ENCODE data around the gene CRLF1. TPM values are rescaled to one million over a fixed set of nuclear protein-coding genes. Genes with fewer than 3 reads are reported as not detected.
"Not testable (repeated sequence)": the region's sequence is repeated elsewhere in the genome, so short reads cannot be mapped to it uniquely, and the experiment has no call there.

CRLF1 gene
- total RNA-seq, 2 experiments from 2014 or later: not detected

GRCh38 chr19:18601875-18602274 is 4.7 kb downstream of the CRLF1 start:
- CTCF ChIA-PET: interaction anchor here (2.7 kb wide), 1 partner anchor 13 kb away, joined by 9 read pairs; the partner anchor contains the start of gene REX1BD
- POLR2A ChIA-PET: no interaction called here
- H3K36me3 Mint-ChIP-seq (ENCODE audit: low read depth): no peaks in the 10 kb centered on the region

DNA sequence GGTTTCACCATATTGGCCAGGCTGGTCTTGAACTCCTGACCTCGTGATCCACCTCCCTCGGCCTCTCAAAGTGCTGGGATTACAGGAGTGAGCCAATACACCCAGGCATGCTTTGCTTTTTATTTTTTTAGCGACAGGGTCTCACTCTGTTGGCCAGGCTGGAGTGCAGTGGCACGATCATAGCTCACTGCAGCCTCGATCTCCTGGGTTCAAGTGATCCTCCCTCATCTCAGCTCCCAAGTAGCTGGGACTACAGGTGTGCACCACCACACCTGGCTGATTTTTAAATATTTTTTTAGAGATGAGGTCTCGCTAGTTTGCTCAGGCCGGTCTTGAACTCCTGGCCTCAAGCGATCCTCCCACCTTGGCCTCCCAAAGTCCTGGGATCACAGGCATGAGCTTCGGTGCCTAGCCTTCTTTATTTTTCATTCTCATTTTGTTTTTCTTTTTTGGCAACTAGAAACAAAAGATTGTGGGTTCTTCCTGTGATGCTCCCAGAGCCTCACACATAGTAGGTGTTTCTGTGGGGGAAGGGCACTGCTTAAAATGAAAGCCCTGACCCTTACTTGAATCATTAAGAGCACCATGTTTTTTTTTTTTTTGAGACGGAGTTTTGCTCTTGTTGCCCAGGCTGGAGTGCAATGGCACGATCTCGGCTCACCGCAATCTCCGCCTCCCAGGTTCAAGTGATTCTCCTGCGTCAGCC is 5.8 kb downstream of the CRLF1 start:
- H3K4me1 Mint-ChIP-seq; DNase-seq; H3K4me3 Mint-ChIP-seq; POLR2A ChIA-PET; H3K36me3 Mint-ChIP-seq (ENCODE audit: low read depth); H3K27ac Mint-ChIP-seq; H3K9me3 Mint-ChIP-seq: not testable (repeated sequence)
- CTCF ChIA-PET: interaction anchor here (2.7 kb wide), 1 partner anchor 12 kb away, joined by 9 read pairs; the partner anchor contains the start of gene REX1BD
- peaks cover 36% of the 10 kb centered on the region for H3K27me3 Mint-ChIP-seq

More at GRCh38 chr19:18601875-18602274, 4.7 kb downstream of the CRLF1 start:
- no peak overlapping the region for H3K27ac Mint-ChIP-seq
- H3K4me1 Mint-ChIP-seq: peaks cover 3% of the 10 kb centered on the region
- H3K4me3 Mint-ChIP-seq: no peak overlapping the region
- H3K27me3 Mint-ChIP-seq: peaks cover 33% of the 10 kb centered on the region
- no peaks in the 10 kb centered on the region for H3K9me3 Mint-ChIP-seq
- DNase-seq: no peak

- Mint-ChIP-seq H3K27me3 (peaks cover 28% of the 10 kb centered on the region), H3K4me3 (no peak overlapping the region), H3K36me3 (ENCODE audit: low read depth) (no peaks in the 10 kb centered on the region), H3K9me3 (no peaks in the 10 kb centered on the region), H3K27ac (no peak overlapping the region), H3K4me1 (peaks cover 9% of the 10 kb centered on the region)
- POLR2A ChIA-PET: no interaction called here
- CTCF ChIA-PET: no interaction called here
- DNase-seq: no peak
These were observed 7.1 kb downstream of the CRLF1 start for GRCh38 chr19:18599485-18599884.

GRCh38 chr19:18597809-18598660 is 8.6 kb downstream of the CRLF1 start:
- H3K27me3 Mint-ChIP-seq: peaks cover 19% of the 10 kb centered on the region
- H3K4me1 Mint-ChIP-seq: peaks cover 12% of the 10 kb centered on the region
- no peak for DNase-seq
- POLR2A ChIA-PET: no interaction called here
- no peaks in the 10 kb centered on the region for H3K36me3 Mint-ChIP-seq (ENCODE audit: low read depth)
- CTCF ChIA-PET: no interaction called here
- H3K9me3 Mint-ChIP-seq: no peaks in the 10 kb centered on the region
- no peak overlapping the region for H3K27ac Mint-ChIP-seq
- H3K4me3 Mint-ChIP-seq: no peak overlapping the region

DNA sequence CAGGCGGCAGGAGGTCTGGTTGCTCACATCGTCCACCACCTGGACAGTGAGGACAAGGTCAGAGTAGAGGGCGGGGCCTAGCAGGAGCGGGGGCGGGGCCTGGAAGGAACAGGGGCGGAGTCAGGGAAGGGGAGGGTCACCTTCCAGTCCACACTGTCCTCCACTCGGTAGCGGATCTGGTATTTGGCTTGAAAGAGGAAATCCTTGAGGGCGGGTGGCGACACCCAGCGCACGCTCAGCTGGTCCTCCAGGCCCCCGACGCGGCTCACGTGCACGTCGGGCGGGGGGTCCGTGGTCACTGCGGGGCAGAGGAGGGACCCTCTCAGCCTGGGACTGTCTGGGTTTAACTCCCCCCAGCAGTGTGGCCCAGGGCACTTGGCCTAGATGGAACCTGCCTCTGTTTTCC is 9.8 kb downstream of the CRLF1 start:
- Mint-ChIP-seq H3K4me3 (no peak overlapping the region), H3K4me1 (peaks cover 12% of the 10 kb centered on the region), H3K27me3 (peaks cover 9% of the 10 kb centered on the region), H3K27ac (no peak overlapping the region), H3K9me3 (no peaks in the 10 kb centered on the region), H3K36me3 (ENCODE audit: low read depth) (no peaks in the 10 kb centered on the region)
- ChIA-PET CTCF (no interaction called here), POLR2A (interaction anchor here (1.4 kb wide), 1 partner anchor 11 kb away, joined by 5 read pairs; no protein-coding TSS in a partner anchor)
- DNase-seq: no peak

DNA sequence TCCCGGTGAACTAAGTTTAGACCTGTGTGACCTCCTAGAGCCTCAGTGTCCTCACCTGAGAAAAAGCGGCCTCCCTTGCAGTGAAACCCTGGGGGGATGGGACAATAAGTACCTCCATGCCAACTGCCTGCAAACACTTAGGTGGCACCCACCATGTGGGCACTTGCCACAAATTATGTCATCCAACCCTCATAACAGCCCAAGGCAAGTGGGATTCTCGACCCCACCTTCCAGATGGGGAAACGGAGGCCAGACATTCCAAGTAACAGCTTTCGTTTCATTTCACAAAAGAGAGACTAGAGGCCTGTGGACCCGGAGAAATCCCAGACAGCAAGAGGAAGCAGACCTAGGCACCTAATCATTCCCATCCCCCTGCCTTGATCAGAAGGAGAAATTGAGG is 11.1 kb downstream of the CRLF1 start:
- H3K27ac Mint-ChIP-seq: no peak overlapping the region
- no peak overlapping the region for H3K4me3 Mint-ChIP-seq
- CTCF ChIA-PET: interaction anchor here (0.6 kb wide), 2 partner anchors 57 to 248 kb away, joined by 3 to 6 read pairs; no protein-coding TSS in a partner anchor
- H3K27me3 Mint-ChIP-seq: peaks cover 7% of the 10 kb centered on the region
- peaks cover 7% of the 10 kb centered on the region for H3K36me3 Mint-ChIP-seq (ENCODE audit: low read depth)
- H3K4me1 Mint-ChIP-seq: peaks cover 17% of the 10 kb centered on the region
- POLR2A ChIA-PET: no interaction called here
- no peaks in the 10 kb centered on the region for H3K9me3 Mint-ChIP-seq
- no peak for DNase-seq

DNA sequence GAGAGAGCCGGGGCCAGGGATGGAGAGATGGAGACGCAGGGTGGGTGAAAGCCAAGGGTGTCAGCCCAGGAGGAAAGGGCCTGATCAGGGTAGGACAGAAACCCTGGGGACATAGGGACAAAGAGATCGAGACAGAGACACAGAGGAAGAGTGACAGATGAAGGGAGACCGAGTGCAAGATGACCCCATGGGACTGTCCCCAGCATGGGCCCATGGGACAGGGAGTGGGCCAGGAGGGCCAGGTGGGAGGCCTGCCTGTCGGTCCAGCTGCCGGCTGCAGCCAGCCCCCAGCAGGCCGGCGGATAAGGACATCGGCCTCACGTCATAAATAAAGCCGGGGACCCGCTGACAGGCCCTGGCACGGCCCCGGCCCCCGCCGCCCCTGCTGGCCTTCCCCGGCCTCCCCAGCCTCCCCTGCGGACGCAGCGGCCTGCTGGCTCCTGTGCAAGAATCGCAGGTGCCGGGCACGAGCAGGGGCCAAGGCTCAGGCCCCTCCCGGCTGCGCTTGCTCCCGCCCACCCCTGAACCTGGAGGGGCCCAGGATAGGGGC is 11.7 kb downstream of the CRLF1 start:
- Mint-ChIP-seq H3K36me3 (ENCODE audit: low read depth) (peaks cover 10% of the 10 kb centered on the region), H3K27me3 (peaks cover 7% of the 10 kb centered on the region), H3K4me3 (no peak overlapping the region), H3K27ac (no peak overlapping the region), H3K9me3 (no peaks in the 10 kb centered on the region), H3K4me1 (peaks cover 21% of the 10 kb centered on the region)
- POLR2A ChIA-PET: no interaction called here
- CTCF ChIA-PET: interaction anchor here (0.6 to 2.1 kb wide), 5 partner anchors 56 to 324 kb away, joined by 3 to 14 read pairs (median 5); partner anchors contain the start of genes COPE and DDX49
- no peak for DNase-seq

DNA sequence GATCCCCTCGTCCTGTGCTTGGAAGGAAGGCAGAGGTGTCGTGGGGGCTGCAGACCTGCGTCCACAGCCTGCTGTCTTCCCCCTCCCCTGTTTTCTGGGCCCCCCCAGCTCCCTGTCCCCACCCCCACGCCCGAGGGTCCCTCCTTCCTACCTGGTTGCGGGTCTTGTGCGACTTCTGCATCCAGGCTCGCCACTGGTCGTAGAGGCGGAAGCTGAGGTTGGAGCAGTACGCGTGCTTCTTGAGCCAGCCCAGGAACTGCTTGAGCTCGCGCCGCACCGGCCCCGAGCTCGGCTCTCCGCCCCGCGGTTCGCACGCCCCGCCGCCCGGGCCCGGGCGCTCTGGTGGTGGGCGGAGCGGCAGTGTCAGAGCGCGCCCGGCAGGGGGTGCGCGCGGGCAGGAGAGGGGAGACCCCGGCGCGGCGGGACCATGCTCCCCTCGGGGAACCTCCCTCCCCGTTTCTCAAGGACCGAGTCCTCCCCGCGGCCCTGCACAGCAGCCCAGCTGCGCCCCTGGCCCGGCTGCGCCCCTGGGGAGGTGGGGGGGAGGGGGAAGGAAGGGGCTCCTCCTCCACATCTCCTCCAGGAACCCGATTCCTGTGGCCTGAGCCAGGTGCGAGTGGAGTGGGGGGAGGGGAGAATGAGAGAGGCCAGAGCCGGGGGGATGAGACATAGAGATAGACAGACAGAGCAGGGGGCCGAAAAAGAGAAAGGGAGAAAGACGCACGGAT is 12.3 kb downstream of the CRLF1 start:
- DNase-seq: peak; percentile 69
- H3K4me1 Mint-ChIP-seq: peaks cover 25% of the 10 kb centered on the region
- H3K27me3 Mint-ChIP-seq: peaks cover 7% of the 10 kb centered on the region
- ChIA-PET POLR2A (interaction anchor here (0.8 to 4.0 kb wide), 4 partner anchors 9 to 73 kb away, joined by 3 to 15 read pairs (median 4); partner anchors contain the start of gene UBA52), CTCF (interaction anchor here (0.6 to 2.1 kb wide), 15 partner anchors 9 to 325 kb away, joined by 3 to 14 read pairs (median 4); partner anchors contain the start of genes COPE, DDX49, ELL and KXD1)
- no peak overlapping the region for H3K27ac Mint-ChIP-seq
- H3K9me3 Mint-ChIP-seq: no peaks in the 10 kb centered on the region
- H3K36me3 Mint-ChIP-seq (ENCODE audit: low read depth): peaks cover 14% of the 10 kb centered on the region
- H3K4me3 Mint-ChIP-seq: no peak overlapping the region

DNA sequence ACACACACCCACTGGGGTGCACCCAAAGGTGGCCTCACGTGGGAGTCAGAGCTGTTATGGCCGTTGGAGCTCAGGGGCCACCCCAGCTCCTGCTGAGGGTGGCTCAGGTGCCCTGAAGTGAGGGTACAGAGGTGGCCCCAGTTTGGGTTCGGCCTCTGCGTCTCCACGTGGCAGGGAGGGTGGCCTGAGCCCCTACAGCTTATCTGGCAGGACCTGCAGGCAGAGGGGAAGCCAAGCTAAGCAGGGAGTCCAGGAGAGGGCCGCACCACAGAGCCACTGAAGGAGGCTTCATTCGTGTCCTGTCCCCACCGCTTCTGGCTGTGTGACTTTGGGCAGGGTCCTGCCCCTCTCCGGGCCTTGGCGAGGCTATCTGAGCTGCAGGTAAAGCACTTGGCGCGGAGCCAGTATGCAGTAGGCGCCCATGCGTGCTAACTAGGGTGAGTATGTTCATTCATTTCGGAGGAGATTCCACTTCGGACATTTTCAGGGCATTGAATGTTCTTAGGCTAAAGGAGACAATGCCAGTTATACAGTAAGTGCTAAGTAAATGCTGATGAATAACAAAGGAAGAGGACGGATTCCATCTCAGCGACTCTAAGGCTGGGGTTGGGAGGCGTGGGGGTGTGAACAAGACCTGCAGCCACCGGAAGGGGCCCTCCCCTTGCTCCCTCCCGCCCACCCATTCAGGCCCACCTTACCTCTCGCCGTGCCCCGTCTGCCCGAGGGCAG is 13.1 kb downstream of the CRLF1 start:
- peaks cover 25% of the 10 kb centered on the region for H3K4me1 Mint-ChIP-seq
- no peak for DNase-seq
- no peak overlapping the region for H3K27ac Mint-ChIP-seq
- peaks cover 14% of the 10 kb centered on the region for H3K36me3 Mint-ChIP-seq (ENCODE audit: low read depth)
- H3K9me3 Mint-ChIP-seq: no peaks in the 10 kb centered on the region
- H3K27me3 Mint-ChIP-seq: peaks cover 7% of the 10 kb centered on the region
- CTCF ChIA-PET: interaction anchor here (0.6 to 2.1 kb wide), 16 partner anchors 8 to 326 kb away, joined by 3 to 14 read pairs (median 4); partner anchors contain the start of genes COPE, DDX49, ELL and KXD1
- no peak overlapping the region for H3K4me3 Mint-ChIP-seq
- POLR2A ChIA-PET: interaction anchor here (0.6 to 4.0 kb wide), 6 partner anchors 8 to 74 kb away, joined by 3 to 15 read pairs (median 3); partner anchors contain the start of gene UBA52

- ChIA-PET POLR2A (interaction anchor here (0.9 to 4.0 kb wide), 2 partner anchors 21 to 73 kb away, joined by 3 to 15 read pairs; partner anchors contain the start of gene UBA52), CTCF (interaction anchor here (1.0 to 2.1 kb wide), 5 partner anchors 21 to 255 kb away, joined by 3 to 14 read pairs (median 3); partner anchors contain the start of gene UBA52)
- H3K4me1 Mint-ChIP-seq: peaks cover 32% of the 10 kb centered on the region
- not testable (repeated sequence) for H3K9me3 Mint-ChIP-seq, H3K4me3 Mint-ChIP-seq, H3K27me3 Mint-ChIP-seq, DNase-seq, H3K27ac Mint-ChIP-seq
- H3K36me3 Mint-ChIP-seq (ENCODE audit: low read depth): peaks cover 14% of the 10 kb centered on the region
These were observed 13.9 kb downstream of the CRLF1 start for GRCh38 chr19:18592732-18593131.

DNA sequence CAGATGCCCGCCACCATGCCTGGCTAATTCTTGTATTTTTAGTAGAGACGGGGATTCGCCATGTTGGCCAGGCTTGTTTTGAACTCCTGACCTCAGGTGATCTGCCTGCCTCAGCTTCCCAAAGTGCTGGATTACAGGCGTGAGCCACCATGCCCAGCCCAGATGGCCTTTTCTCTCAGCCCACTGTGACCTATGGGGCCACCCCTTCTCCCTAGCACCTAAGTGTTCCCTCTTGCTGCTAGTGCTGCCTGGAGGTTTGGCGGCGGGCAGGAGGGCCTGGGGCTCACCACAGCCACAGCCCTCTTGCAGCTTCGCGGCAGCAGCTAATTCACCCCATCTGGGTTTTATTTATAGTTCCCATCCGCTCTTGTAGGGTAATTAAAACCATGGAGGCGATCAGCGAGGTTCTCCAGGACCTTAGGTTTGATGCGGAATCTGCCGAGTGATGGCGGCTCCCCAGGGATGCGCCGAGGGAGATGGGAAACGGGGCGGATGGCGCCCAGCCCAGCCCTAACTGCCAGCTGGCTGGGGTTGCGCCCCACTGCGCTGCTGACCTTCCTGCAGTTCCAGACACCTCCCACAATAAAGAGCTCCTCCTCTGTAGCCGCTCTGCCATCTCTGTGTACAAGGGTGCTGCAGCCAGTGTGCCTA is 14.7 kb downstream of the CRLF1 start:
- POLR2A ChIA-PET: interaction anchor here (4.0 kb wide), 1 partner anchor 20 kb away, joined by 15 read pairs; the partner anchor contains the start of gene UBA52
- DNase-seq: no peak
- H3K36me3 Mint-ChIP-seq (ENCODE audit: low read depth): peaks cover 14% of the 10 kb centered on the region
- H3K4me1 Mint-ChIP-seq: peaks cover 35% of the 10 kb centered on the region
- CTCF ChIA-PET: interaction anchor here (0.8 to 1.9 kb wide), 4 partner anchors 20 to 118 kb away, joined by 3 to 7 read pairs (median 4); partner anchors contain the start of gene UBA52
- H3K4me3 Mint-ChIP-seq: no peak overlapping the region
- H3K27ac Mint-ChIP-seq: no peak overlapping the region
- no peaks in the 10 kb centered on the region for H3K9me3 Mint-ChIP-seq
- H3K27me3 Mint-ChIP-seq: peaks cover 7% of the 10 kb centered on the region
